Prostate gland (tissue), 2 donors: ENCODE measurements around the gene ABCA7. TPM values are rescaled to one million over a fixed set of nuclear protein-coding genes. Genes with fewer than 3 reads are reported as not detected.

Experiments
- DNase-seq: peaks from one replicate; pipeline ENCODE4 v3.0.0-alpha.2; 2019; ENCODE audit warnings: low spot score
- H3K27ac ChIP-seq, 2 donors: fragments of 200-600 bp; sonication (generic); 2 replicates each; pipeline ENCODE4 v1.5.1; 2017 to 2019
- H3K27me3 ChIP-seq: fragments of 200-600 bp; sonication (generic); replicated peaks from 2 replicates; pipeline ENCODE4 v1.5.1; 2019; ENCODE audit not compliant: insufficient read depth
- H3K36me3 ChIP-seq, 2 donors: fragments of 200-600 bp; sonication (generic); 1 replicate in 1 of 2; 2 replicates in 1 of 2; pipeline versions ENCODE4 v1.5.1 to v1.8.1; 2017 to 2019
- H3K4me1 ChIP-seq: fragments of 200-600 bp; sonication (generic); replicated peaks from 2 replicates; pipeline ENCODE4 v1.5.1; 2019
- H3K4me3 ChIP-seq, 2 donors: fragments of 200-600 bp; sonication (generic); 2 replicates each; pipeline ENCODE4 v1.5.1; 2017 to 2019
- H3K9me3 ChIP-seq: fragments of 200-600 bp; sonication (generic); 2 replicates; pipeline ENCODE4 v1.5.1; 2017
- POLR2A ChIP-seq: fragments of 450-650 bp; IDR thresholded peaks from one replicate; pipeline ENCODE4 v1.6.1; 2016; ENCODE audit warnings: antibody characterized with exemption, mild to moderate bottlenecking
- POLR2AphosphoS5 ChIP-seq: sonication (generic); formaldehyde crosslinking; IDR thresholded peaks from one replicate; pipeline ENCODE4 v1.6.1; 2017; ENCODE audit warnings: antibody characterized with exemption
- WGBS: methylation state at CpG from one replicate; pipeline ENCODE4 v1.1.5; 2018; 5-methylcytosine and 5-hydroxymethylcytosine counted together
- intact Hi-C: fragments of 100-400 bp; cut with DNase I; formaldehyde crosslinking; loops from one replicate; pipeline ENCODE4 v1.14.2; 2022
- total RNA-seq, 2 donors: library from RNA; depleted of rRNA; stranded (reverse); fragments of >200 nt; gene quantifications; one replicate each; pipeline ENCODE4 v1.1.0, GENCODE V29; 2016
- TF ChIP-seq, protein P1 (sequence below), 4 experiments: fragments of 200-600 bp in 2 of 4; fragments of 450-650 bp in 2 of 4; sonication (generic) in 2 of 4; IDR thresholded peaks; 1 replicate in 3 of 4; 2 replicates in 1 of 4; pipeline ENCODE4 v1.5.1; 2016 to 2019; ENCODE audit warnings: antibody characterized with exemption in 4 of 4, mild to moderate bottlenecking in 2 of 4, moderate library complexity in 2 of 4

Gene ABCA7
- total RNA-seq, 2 donors from 2014 or later: 16.2 to 25.1 TPM

DNA sequence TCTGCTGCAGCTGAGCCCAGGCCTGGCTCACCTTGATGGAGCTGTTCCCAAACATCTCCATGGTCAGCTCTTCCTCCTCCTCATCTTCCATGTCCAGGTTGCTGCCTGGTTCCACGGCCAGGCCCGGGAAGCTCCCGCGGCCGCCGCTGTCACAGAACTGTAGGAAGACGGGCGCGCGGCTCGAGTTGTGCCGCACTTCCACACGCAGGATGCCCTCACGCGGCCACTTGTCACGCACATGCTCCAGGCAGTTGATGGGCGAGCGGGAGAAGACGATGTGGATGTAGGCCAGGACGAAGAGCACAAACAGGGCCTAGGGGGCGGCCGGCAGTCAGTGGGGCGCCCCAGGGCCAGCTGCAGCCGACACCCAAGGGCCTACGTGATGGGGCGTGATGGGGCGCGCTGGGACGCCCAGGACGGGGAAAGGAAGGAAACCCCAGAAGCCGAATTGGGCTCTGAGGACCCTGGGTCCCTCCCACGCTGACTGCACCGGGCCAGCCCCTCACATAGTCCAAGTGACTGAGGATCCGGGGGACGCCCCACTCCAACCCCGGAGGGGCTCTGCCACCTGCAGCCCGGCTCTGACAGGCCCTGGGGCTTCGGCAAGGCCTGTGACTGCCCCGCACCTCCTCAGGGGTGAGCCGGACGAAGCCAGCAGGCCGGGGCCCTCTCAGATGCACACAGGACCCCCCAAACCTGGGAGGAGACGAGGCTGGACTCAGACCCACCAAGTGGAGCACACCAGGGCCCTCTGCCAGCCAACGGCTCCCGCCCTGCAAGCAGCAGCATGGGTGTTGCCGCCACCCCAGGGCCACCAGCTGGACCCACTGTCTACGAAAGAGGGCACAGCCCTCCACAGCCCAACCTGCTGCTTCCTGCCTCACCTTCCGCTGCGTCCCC is 25.5 kb upstream of the ABCA7 start:
- intact Hi-C loops: no loop called here
- no peak overlapping the region for H3K4me3 ChIP-seq
- TF ChIP-seq, protein P1, sequence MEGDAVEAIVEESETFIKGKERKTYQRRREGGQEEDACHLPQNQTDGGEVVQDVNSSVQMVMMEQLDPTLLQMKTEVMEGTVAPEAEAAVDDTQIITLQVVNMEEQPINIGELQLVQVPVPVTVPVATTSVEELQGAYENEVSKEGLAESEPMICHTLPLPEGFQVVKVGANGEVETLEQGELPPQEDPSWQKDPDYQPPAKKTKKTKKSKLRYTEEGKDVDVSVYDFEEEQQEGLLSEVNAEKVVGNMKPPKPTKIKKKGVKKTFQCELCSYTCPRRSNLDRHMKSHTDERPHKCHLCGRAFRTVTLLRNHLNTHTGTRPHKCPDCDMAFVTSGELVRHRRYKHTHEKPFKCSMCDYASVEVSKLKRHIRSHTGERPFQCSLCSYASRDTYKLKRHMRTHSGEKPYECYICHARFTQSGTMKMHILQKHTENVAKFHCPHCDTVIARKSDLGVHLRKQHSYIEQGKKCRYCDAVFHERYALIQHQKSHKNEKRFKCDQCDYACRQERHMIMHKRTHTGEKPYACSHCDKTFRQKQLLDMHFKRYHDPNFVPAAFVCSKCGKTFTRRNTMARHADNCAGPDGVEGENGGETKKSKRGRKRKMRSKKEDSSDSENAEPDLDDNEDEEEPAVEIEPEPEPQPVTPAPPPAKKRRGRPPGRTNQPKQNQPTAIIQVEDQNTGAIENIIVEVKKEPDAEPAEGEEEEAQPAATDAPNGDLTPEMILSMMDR (IDR thresholded peaks at IDR 0.05): no peak
- TF ChIP-seq POLR2A: no peak
- TF ChIP-seq POLR2AphosphoS5: no peak
- no peak for DNase-seq
- no peaks in the 10 kb centered on the region for H3K27me3 ChIP-seq
- H3K4me1 ChIP-seq: peaks cover 36% of the 10 kb centered on the region
- WGBS: 89% methylated on average over 49 of the region's 49 CpGs
- H3K27ac ChIP-seq: no peak overlapping the region
- H3K9me3 ChIP-seq: no peaks in the 10 kb centered on the region
- H3K36me3 ChIP-seq: peaks cover 6 to 23% of the 10 kb centered on the region in 2 donors

- Histone ChIP-seq H3K4me3 (no peak overlapping the region), H3K4me1 (peaks cover 40% of the 10 kb centered on the region), H3K9me3 (no peaks in the 10 kb centered on the region), H3K27me3 (no peaks in the 10 kb centered on the region), H3K27ac (no peak overlapping the region), H3K36me3 (peaks cover 6 to 21% of the 10 kb centered on the region in 2 donors)
- TF ChIP-seq POLR2AphosphoS5 (no peak), POLR2A (no peak)
- TF ChIP-seq, protein P1 (IDR thresholded peaks at IDR 0.05): no peak
- intact Hi-C loops: no loop called here
- 78% methylated on average over 22 of the region's 29 CpGs for WGBS
- DNase-seq: no peak
These were observed 24.7 kb upstream of the ABCA7 start for GRCh38 chr19:1015061-1015781.

DNA sequence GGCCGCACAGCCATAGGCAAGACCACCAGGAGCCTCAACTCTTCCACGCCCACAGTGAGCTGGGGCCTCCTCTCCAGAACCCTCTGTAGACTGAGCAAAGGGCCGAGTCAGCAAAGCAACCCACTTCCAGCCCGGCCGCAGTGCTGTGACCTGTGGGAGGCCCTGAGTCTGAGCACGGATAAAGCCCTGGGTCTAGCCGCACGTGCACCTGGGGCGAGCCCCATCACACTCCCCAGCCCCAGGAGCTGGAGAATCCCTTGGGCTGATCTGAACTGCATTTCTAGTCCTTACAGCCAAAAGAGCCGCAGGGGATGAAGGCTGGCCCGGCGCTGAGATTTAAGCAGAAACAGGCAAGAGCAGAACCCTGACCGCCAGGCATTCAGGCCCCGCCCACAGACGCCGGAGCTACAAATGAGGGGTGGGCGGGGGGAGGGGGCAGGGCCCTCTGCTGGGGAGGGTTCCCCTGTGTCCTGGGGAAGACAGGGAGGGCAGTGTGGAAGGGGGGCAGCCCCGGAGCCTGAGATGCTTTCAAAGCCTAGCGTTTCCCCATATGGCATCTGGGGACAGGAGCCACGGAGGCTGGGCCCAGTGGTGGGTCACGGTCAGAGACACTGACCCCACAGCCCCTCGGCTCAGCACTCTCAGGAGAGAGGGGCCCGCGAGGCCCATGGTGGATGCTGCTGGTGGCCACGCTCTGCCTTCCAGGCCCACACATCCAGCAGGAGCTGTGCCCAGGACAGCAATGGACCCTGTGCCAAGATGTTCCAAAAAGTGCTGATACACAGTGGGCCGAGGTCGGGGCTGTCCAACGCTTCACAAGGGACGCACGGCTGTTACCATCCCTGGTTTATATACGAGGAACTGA is 23.9 kb upstream of the ABCA7 start:
- peaks cover 40% of the 10 kb centered on the region for H3K4me1 ChIP-seq
- TF ChIP-seq POLR2AphosphoS5 (no peak), POLR2A (no peak)
- TF ChIP-seq, protein P1 (IDR thresholded peaks at IDR 0.05): no peak
- no peaks in the 10 kb centered on the region for H3K9me3 ChIP-seq
- WGBS: 65% methylated on average over 31 of the region's 31 CpGs
- no peak overlapping the region for H3K4me3 ChIP-seq
- H3K27me3 ChIP-seq: no peaks in the 10 kb centered on the region
- no peak overlapping the region for H3K27ac ChIP-seq
- intact Hi-C loops: no loop called here
- peaks cover 6 to 13% of the 10 kb centered on the region in 2 donors for H3K36me3 ChIP-seq
- DNase-seq: no peak

GRCh38 chr19:1016647-1017114 is 23.2 kb upstream of the ABCA7 start:
- peaks cover 4 to 6% of the 10 kb centered on the region in 2 donors for H3K36me3 ChIP-seq
- no peak for DNase-seq
- peaks cover 40% of the 10 kb centered on the region for H3K4me1 ChIP-seq
- no peaks in the 10 kb centered on the region for H3K9me3 ChIP-seq
- H3K27me3 ChIP-seq: no peaks in the 10 kb centered on the region
- H3K27ac ChIP-seq: no peak overlapping the region
- intact Hi-C loops: no loop called here
- WGBS: 44% methylated on average over 12 of the region's 12 CpGs
- no peak overlapping the region for H3K4me3 ChIP-seq
- TF ChIP-seq, protein P1 (IDR thresholded peaks at IDR 0.05): no peak
- TF ChIP-seq POLR2AphosphoS5 (no peak), POLR2A (no peak)
